Measurements from ENCODE around the gene ZNF124.

ZNF124 gene

GRCh38 chr1:247111700-247112478, 59.9 kb downstream of the ZNF124 start:
- DNase-seq: peak; percentile 63 to 84 (median 74)

DNA sequence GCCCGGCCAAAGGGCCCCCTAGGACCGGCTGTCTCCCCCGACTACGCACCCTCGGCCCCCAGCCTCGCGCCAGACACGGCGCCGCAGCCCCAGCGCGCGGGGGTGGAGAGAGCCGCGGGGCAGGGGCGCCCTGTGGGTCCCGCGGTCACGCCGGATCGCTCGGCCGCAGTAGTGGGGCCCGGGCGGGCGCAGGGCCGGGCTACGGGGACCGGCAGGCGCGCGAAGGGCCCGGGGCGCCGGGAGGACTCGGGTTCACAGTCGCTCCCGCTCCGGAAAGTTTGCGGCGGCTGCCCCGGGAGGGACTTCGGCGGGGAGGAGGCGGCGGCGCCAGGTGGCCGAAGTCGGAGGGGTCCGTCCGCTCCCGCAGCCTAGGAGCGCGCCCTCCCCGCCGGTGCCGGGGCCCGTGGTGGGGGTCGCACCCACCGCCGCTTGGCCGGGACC, 60.5 kb downstream of the ZNF124 start:
- peak in 3 of 4 experiments; percentile 11 to 50 (median 34) for DNase-seq

GRCh38 chr1:247110627-247111258, 61.1 kb downstream of the ZNF124 start:
- DNase-seq: peak in 1 of 4 experiments; percentile 9

GRCh38 chr1:247107694-247108093, 64.1 kb downstream of the ZNF124 start:
- no peak for DNase-seq

GRCh38 chr1:247105966-247106365, 65.9 kb downstream of the ZNF124 start:
- no peak for DNase-seq
